ENCODE results near the gene MRPL38.

- no peak for TF ChIP-seq IRF3 (IDR thresholded peaks at IDR 0.05; ENCODE audit: low read depth, low read length)
- no peak for TF ChIP-seq MAX (IDR thresholded peaks at IDR 0.05; ENCODE audit: low read depth)
These were observed 21.8 kb upstream of the MRPL38 start for GRCh38 chr17:75926456-75926855.
